HepG2 (cell line): Measurements from ENCODE around the gene LBX2. TPM values are rescaled to one million over a fixed set of nuclear protein-coding genes. Genes with fewer than 3 reads are reported as not detected.

ENCODE experiments used
- CHCHD3 ChIP-seq: sonication (generic); formaldehyde crosslinking; IDR thresholded peaks from 2 replicates; pipeline ENCODE4 v1.8.0; 2022; ENCODE audit warnings: mild to moderate bottlenecking, missing genetic modification reagents, moderate library complexity
- FOXK1 ChIP-seq: sonication (generic); formaldehyde crosslinking; IDR thresholded peaks from 2 replicates; pipeline ENCODE4 v1.4.0; 2020; ENCODE audit warnings: low read depth, missing genetic modification reagents, borderline replicate concordance
- HDAC2 ChIP-seq: sonication (generic); formaldehyde crosslinking; IDR thresholded peaks from 2 replicates; pipeline ENCODE4 v1.4.0; 2020; ENCODE audit warnings: missing genetic modification reagents
- HNF4A ChIP-seq: sonication (generic); formaldehyde crosslinking; IDR thresholded peaks from 2 replicates; pipeline ENCODE4 v1.4.0; 2020; ENCODE audit warnings: missing genetic modification reagents
- MLLT10 ChIP-seq: sonication (generic); formaldehyde crosslinking; IDR thresholded peaks from 2 replicates; pipeline ENCODE4 v1.4.0; 2020; ENCODE audit warnings: missing genetic modification reagents
- MXD4 ChIP-seq: IDR thresholded peaks from 2 replicates; pipeline ENCODE4 v1.6.1; 2016; ENCODE audit warnings: mild to moderate bottlenecking, missing biosample characterization, missing genetic modification reagents
- SOX13 ChIP-seq, 3 experiments: fragments of 450-650 bp in 1 of 3; sonication (generic) in 1 of 3; formaldehyde crosslinking in 1 of 3; IDR thresholded peaks in 2 of 3; conservative IDR thresholded peaks in 1 of 3; 2 replicates each; pipeline versions ENCODE4 v1.5.0 to v1.6.1; 2016 to 2020; ENCODE audit warnings: antibody characterized with exemption in 1 of 3, mild to moderate bottlenecking in 1 of 3, missing compliant biosample characterization in 1 of 3, missing genetic modification reagents in 1 of 3, moderate library complexity in 1 of 3
- ZMYM3 ChIP-seq: sonication (generic); formaldehyde crosslinking; IDR thresholded peaks from 2 replicates; pipeline ENCODE4 v1.5.1; 2020; ENCODE audit warnings: mild to moderate bottlenecking, missing genetic modification reagents
- ZNF160 ChIP-seq: sonication (generic); formaldehyde crosslinking; IDR thresholded peaks from 2 replicates; pipeline ENCODE4 v1.8.0; 2022; ENCODE audit warnings: mild to moderate bottlenecking, inconsistent platforms, missing genetic modification reagents
- ZNF282 ChIP-seq: fragments of 450-650 bp; IDR thresholded peaks from 2 replicates; pipeline ENCODE4 v1.6.1; 2018; ENCODE audit not compliant: partially characterized antibody
- ZNF572 ChIP-seq: sonication (generic); formaldehyde crosslinking; IDR thresholded peaks from 2 replicates; pipeline ENCODE4 v1.5.1; 2020; ENCODE audit warnings: mild to moderate bottlenecking, missing genetic modification reagents
- ZNF605 ChIP-seq: sonication (generic); formaldehyde crosslinking; IDR thresholded peaks from 2 replicates; pipeline ENCODE4 v1.8.0; 2022; ENCODE audit warnings: mild to moderate bottlenecking, missing genetic modification reagents
- polyA plus RNA-seq, 8 experiments: library from polyadenylated mRNA; depleted of rRNA in 3 of 8; stranded (reverse) in 7 of 8; unstranded in 1 of 8; fragments of >200 nt; fragmentation: Illumina TruSeq in 4 of 8; extraction: Trizol in 4 of 8; gene quantifications; 2 replicates each; pipeline versions ENCODE4 v1.2.1 to v1.2.3, GENCODE V29; 2011 to 2016; ENCODE audit warnings: low read depth in 4 of 8, missing spikeins in 1 of 8, mixed read lengths in 1 of 8; ENCODE audit not compliant: insufficient read depth in 1 of 8
- total RNA-seq, 5 experiments: library from RNA; depleted of rRNA; stranded (reverse); fragments of >200 nt; fragmentation: Illumina TruSeq; extraction: Trizol; gene quantifications; 2 replicates each; pipeline ENCODE4 v1.2.3, GENCODE V29; 2016; ENCODE audit warnings: low read depth in 1 of 5
- TF ChIP-seq, protein P1 (sequence below): sonication (generic); formaldehyde crosslinking; IDR thresholded peaks from 2 replicates; pipeline ENCODE4 v1.8.1; 2023; ENCODE audit warnings: mild to moderate bottlenecking, inconsistent platforms, moderate library complexity, missing genetic modification reagents, borderline replicate concordance
- TF ChIP-seq, protein P2 (sequence below): sonication (generic); formaldehyde crosslinking; IDR thresholded peaks from 2 replicates; pipeline ENCODE4 v1.4.0; 2020; ENCODE audit warnings: missing genetic modification reagents

Gene LBX2
- total and polyA plus RNA-seq, 2 of the 13 experiments (the other 11 are each of a cell fraction or from before 2014, with no cell fraction given), result 6.4 to 8.1 TPM

DNA sequence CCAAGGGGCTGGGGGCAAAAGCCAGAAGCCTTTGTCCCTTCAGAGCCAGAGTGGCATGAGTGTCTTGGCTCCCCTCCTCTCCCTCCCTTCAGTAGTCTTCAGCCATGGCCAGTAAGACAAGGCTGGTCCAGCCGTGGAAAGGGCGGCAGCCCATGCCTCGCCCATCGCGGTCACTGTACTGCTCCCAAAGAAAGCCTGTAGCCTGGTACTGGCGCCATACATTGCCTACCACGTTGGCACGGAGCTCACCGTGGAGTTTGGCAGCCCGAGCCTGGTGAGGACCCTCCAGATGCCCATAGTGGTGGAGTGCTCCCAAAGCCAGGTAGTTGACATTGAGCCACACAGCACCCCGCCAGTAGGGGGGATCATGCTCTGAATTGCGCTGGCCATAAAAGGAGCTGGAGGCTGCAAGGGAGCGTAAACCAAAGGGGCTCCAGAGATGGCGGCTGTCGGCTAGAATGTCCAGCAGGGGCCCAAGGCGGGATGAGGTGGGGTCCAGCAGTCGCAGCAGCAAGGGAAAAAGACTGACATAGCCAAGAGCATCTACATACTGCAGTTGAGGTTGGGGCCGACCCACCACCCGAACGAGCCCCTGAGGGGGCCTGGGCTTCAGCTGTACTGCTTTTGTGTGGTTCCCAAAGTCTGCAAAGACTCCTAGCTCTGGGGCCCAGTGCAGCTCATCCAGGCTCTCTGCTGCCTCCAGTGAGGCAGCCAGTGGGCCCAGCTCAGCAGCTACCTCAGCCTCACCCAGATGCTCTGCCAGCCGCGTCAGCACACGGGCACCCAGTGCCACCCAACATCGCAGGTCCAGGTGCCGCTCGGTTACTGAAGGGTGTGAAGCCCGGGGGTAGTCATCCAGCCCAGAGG lies 38.0 kb downstream of the LBX2 start (continued):
- TF ChIP-seq, protein P1, sequence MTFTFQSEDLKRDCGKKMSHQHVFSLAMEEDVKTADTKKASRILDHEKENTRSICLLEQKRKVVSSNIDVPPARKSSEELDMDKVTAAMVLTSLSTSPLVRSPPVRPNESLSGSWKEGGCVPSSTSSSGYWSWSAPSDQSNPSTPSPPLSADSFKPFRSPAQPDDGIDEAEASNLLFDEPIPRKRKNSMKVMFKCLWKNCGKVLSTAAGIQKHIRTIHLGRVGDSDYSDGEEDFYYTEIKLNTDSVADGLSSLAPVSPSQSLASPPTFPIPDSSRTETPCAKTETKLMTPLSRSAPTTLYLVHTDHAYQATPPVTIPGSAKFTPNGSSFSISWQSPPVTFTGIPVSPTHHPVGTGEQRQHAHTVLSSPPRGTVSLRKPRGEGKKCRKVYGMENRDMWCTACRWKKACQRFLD (CRISPR knock-in tag), result no peak
- no peak for TF ChIP-seq ZNF605
- TF ChIP-seq, protein P2, sequence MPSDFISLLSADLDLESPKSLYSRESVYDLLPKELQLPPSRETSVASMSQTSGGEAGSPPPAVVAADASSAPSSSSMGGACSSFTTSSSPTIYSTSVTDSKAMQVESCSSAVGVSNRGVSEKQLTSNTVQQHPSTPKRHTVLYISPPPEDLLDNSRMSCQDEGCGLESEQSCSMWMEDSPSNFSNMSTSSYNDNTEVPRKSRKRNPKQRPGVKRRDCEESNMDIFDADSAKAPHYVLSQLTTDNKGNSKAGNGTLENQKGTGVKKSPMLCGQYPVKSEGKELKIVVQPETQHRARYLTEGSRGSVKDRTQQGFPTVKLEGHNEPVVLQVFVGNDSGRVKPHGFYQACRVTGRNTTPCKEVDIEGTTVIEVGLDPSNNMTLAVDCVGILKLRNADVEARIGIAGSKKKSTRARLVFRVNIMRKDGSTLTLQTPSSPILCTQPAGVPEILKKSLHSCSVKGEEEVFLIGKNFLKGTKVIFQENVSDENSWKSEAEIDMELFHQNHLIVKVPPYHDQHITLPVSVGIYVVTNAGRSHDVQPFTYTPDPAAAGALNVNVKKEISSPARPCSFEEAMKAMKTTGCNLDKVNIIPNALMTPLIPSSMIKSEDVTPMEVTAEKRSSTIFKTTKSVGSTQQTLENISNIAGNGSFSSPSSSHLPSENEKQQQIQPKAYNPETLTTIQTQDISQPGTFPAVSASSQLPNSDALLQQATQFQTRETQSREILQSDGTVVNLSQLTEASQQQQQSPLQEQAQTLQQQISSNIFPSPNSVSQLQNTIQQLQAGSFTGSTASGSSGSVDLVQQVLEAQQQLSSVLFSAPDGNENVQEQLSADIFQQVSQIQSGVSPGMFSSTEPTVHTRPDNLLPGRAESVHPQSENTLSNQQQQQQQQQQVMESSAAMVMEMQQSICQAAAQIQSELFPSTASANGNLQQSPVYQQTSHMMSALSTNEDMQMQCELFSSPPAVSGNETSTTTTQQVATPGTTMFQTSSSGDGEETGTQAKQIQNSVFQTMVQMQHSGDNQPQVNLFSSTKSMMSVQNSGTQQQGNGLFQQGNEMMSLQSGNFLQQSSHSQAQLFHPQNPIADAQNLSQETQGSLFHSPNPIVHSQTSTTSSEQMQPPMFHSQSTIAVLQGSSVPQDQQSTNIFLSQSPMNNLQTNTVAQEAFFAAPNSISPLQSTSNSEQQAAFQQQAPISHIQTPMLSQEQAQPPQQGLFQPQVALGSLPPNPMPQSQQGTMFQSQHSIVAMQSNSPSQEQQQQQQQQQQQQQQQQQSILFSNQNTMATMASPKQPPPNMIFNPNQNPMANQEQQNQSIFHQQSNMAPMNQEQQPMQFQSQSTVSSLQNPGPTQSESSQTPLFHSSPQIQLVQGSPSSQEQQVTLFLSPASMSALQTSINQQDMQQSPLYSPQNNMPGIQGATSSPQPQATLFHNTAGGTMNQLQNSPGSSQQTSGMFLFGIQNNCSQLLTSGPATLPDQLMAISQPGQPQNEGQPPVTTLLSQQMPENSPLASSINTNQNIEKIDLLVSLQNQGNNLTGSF (CRISPR knock-in tag), result peak; percentile 25; the same call in 1 of the 2 replicates
- TF ChIP-seq SOX13 (IDR thresholded peaks at IDR 0.05), result no peak
- TF ChIP-seq SOX13 (CRISPR knock-in tag; conservative IDR thresholded peaks at IDR 0.05 in 1 of 2, IDR thresholded peaks at IDR 0.05 in 1 of 2), result no peak
- TF ChIP-seq ZNF282, result no peak
- no peak for TF ChIP-seq HNF4A (CRISPR knock-in tag)
- TF ChIP-seq ZNF572 (CRISPR knock-in tag), result no peak
- no peak for TF ChIP-seq MLLT10 (CRISPR knock-in tag)
- no peak for TF ChIP-seq MXD4 (CRISPR knock-in tag)
- no peak for TF ChIP-seq FOXK1 (CRISPR knock-in tag)
- TF ChIP-seq CHCHD3 (CRISPR knock-in tag), result no peak
- TF ChIP-seq HDAC2, result no peak
- no peak for TF ChIP-seq ZNF160 (CRISPR knock-in tag)
- TF ChIP-seq ZMYM3, result no peak
